ENCODE results near the gene DBNL.

GRCh38 chr7:44075296-44076075 lies 31.0 kb downstream of the DBNL start:
- TF ChIP-seq SUZ12 (IDR thresholded peaks at IDR 0.05; ENCODE audit: extremely low read depth, insufficient read depth, insufficient read length) (no peak), YY1 (IDR thresholded peaks at IDR 0.05; ENCODE audit: insufficient read depth, insufficient read length) (no peak)
